Stimulated activated naive CD8-positive, alpha-beta T cell treated with anti-CD3 and anti-CD28 coated beads, Interleukin-15, Interleukin-2, amounts not matched to agents 100 ng/mL and 50 ng/mL, for 24 hours (primary cell): ENCODE results near the gene CNTLN.
"Not testable (repeated sequence)": the region's sequence is repeated elsewhere in the genome, so short reads cannot be mapped to it uniquely, and the experiment has no call there.

Source experiments
- H3K27ac Mint-ChIP-seq: one replicate; pipeline ENCODE4 v1.8.0; 2021; ENCODE audit warnings: mild to moderate bottlenecking, mixed read lengths
- H3K27me3 Mint-ChIP-seq: one replicate; pipeline ENCODE4 v1.8.0; 2021; ENCODE audit warnings: mixed read lengths
- H3K36me3 Mint-ChIP-seq: one replicate; pipeline ENCODE4 v1.8.0; 2021; ENCODE audit warnings: low read depth, mixed read lengths
- H3K4me1 Mint-ChIP-seq: one replicate; pipeline ENCODE4 v1.8.0; 2021; ENCODE audit warnings: low read depth, mixed read lengths
- H3K4me3 Mint-ChIP-seq: one replicate; pipeline ENCODE4 v1.8.0; 2021; ENCODE audit warnings: mild to moderate bottlenecking, mixed read lengths
- H3K9me3 Mint-ChIP-seq: one replicate; pipeline ENCODE4 v1.8.0; 2021; ENCODE audit warnings: mixed read lengths

CNTLN gene

DNA sequence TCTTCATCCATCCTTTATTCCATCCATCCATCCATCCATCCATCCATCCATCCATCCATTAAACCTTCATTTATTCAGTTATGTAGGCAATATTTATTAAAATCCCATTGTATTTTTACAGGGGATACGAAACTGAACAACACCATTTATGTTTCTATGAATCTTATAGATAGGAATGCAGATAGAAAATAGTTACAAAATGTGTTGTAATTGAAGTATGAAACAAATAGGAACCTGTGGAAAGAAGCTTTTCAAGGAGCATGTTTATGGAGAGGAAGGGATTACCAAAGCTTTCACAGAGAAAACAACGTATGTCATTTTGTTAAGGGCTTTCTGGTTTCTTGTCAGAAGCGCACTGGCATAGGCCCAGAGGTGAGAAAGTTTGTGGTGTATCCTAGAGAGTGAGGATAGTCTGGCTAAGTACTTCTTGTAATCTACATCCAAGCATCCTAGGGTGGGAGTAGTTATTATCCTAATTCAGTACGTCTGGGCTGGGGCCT lies 184.0 kb downstream of the CNTLN start:
- Mint-ChIP-seq H3K36me3 (no peaks in the 10 kb centered on the region), H3K27ac (no peak overlapping the region), H3K4me3 (no peak overlapping the region), H3K4me1 (no peaks in the 10 kb centered on the region), H3K27me3 (no peaks in the 10 kb centered on the region), H3K9me3 (no peaks in the 10 kb centered on the region)

DNA sequence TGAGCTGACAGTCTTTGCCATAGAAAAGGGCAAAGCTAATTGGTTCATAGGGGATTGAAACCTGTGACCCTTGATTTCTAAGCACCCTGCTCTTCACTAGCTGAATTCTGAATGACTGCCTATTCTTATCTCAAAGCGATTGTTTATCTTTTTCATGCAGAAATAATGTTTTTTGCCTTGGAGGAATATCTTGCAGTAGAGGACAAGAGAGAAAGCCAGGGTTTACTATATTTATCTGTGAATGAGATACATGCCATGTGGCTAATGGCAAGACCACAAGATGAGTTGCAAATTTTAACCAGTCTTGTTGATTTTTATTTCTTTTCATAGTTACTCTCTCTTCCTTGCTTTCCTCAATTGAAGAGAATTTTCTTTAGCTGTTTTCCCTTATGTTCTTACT lies 185.0 kb downstream of the CNTLN start:
- Mint-ChIP-seq H3K9me3 (no peaks in the 10 kb centered on the region), H3K36me3 (no peaks in the 10 kb centered on the region), H3K27me3 (no peaks in the 10 kb centered on the region), H3K27ac (no peak overlapping the region), H3K4me3 (no peak overlapping the region), H3K4me1 (no peaks in the 10 kb centered on the region)

DNA sequence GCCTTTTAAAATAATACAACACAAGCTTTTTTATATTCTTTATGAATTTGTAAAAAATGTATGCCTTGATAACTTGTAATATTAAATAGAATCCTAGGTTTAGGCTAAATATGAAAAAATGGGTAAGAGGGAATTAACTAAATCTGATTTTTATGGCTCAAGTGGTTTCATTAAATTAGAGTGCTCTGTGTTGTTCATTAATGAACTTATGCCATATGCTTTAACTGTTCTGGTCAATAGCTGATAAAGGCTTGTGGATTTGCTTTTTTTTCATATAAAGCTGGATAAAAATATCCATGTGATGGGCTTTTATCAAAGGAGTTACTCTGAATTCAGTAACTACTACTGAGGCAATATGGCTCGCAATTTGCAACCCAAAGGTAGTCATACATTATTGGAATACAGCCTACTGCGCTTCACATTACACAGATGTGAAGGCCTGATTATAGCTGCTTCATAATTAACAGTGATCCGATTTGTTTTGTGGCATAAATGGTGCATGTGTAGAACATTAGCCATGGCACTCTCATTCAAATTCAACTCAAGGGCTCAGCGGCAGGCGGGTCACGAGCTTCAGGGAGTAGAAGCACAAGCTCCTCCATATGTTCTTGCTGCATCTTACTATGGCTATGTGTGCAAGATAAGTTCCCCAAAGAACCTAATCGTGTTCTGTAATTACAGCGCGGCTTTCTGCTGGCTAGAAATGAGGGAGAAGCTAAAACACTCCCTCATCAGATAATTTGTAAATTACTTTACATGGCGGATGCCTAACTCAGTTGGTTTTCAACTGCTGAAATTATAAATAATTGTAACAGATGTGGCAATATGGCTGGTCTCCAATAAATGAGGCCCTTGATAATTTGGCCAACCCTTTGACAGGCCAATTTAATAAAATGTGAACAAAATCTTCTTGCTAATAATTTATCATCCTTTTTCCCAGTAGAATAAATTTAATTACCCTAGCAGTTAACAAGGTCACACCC lies 188.3 kb downstream of the CNTLN start:
- H3K9me3 Mint-ChIP-seq = no peaks in the 10 kb centered on the region
- H3K27ac Mint-ChIP-seq = no peak overlapping the region
- H3K36me3 Mint-ChIP-seq = no peaks in the 10 kb centered on the region
- no peaks in the 10 kb centered on the region for H3K27me3 Mint-ChIP-seq
- no peak overlapping the region for H3K4me3 Mint-ChIP-seq
- H3K4me1 Mint-ChIP-seq = no peaks in the 10 kb centered on the region

DNA sequence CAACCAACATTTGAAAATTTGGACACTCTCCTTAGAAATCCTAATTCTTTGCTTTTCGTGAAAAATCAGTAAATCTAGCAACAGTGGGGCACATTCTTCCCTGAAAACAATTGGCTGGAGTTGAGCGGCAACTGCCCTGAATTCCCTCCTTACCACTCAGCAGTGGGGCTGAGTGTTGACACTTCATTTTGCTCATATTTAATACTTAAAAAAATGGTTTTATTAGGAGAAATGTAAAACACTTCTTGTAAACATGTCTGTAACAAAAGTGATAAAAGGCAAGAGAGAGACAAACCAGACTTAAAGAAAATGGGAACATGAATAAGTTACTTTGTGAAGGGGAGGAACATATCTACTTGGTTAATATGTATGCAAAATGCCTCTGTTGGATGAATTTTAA lies 193.5 kb downstream of the CNTLN start:
- no peak overlapping the region for H3K4me3 Mint-ChIP-seq
- no peaks in the 10 kb centered on the region for H3K27me3 Mint-ChIP-seq
- H3K36me3 Mint-ChIP-seq = no peaks in the 10 kb centered on the region
- H3K4me1 Mint-ChIP-seq = no peaks in the 10 kb centered on the region
- H3K9me3 Mint-ChIP-seq = no peaks in the 10 kb centered on the region
- H3K27ac Mint-ChIP-seq = no peak overlapping the region

DNA sequence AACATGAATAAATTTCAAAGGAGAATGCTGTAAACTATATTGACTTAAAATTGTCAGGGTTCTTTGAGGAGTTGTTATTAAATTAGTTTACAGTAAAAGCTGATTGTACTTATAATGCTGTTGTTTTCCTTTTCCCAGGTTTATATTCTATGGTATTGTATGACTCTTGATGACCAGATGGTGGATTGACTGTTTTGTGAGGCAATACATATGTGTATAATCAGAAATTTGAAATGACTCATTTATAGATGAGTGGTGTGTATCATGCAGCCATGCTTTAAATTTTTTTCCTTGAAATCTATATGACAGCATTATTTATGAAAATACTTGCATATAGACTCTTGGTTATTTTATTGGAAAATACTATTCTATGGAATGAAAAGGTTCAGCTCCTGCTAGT lies 195.3 kb downstream of the CNTLN start:
- H3K36me3 Mint-ChIP-seq = no peaks in the 10 kb centered on the region
- no peak overlapping the region for H3K27ac Mint-ChIP-seq
- no peaks in the 10 kb centered on the region for H3K27me3 Mint-ChIP-seq
- H3K4me3 Mint-ChIP-seq = no peak overlapping the region
- H3K9me3 Mint-ChIP-seq = no peaks in the 10 kb centered on the region
- no peaks in the 10 kb centered on the region for H3K4me1 Mint-ChIP-seq

DNA sequence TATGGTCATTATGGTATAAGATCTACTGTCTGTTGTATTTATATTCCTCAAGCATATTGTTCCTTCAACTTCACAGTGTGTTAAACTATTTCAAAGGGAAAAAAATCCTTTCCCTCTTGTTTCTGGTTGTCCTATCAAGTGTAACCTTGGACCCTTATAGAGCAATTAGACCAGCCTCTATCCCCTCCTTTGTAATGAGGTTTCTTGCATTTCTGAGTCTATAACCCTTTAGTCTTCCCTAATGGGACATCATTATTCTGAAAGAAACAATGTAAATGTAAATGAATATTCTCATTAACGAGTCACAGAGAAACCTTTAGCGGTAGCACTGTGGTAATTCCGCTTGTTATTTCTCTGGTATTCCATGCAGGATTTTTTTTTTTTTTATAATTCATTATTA lies 197.3 kb downstream of the CNTLN start:
- Mint-ChIP-seq H3K9me3 (no peaks in the 10 kb centered on the region), H3K4me1 (no peaks in the 10 kb centered on the region), H3K27me3 (no peaks in the 10 kb centered on the region), H3K36me3 (no peaks in the 10 kb centered on the region), H3K4me3 (no peak overlapping the region), H3K27ac (no peak overlapping the region)

DNA sequence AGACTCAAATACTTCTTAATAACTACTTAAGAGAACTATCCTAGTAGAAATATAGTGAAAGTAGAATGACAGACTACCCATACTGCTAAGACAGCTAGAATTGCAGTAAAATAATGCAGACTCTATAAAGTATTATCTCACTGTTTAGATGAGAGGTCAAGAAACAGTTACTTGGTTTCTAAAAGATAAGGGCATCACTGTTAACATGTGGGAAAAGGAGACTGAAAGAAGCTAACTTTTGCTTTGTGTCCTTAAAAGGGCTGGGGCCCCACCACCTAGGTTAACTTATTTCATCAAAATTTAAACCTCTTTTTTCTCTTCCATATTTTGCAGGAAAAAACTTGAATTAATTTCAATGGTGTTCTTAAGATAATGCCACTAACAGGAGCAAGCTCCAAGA lies 204.3 kb downstream of the CNTLN start:
- Mint-ChIP-seq H3K9me3 (peaks cover 3% of the 10 kb centered on the region), H3K27ac (no peak overlapping the region), H3K4me3 (no peak overlapping the region), H3K4me1 (no peaks in the 10 kb centered on the region), H3K27me3 (no peaks in the 10 kb centered on the region), H3K36me3 (no peaks in the 10 kb centered on the region)

DNA sequence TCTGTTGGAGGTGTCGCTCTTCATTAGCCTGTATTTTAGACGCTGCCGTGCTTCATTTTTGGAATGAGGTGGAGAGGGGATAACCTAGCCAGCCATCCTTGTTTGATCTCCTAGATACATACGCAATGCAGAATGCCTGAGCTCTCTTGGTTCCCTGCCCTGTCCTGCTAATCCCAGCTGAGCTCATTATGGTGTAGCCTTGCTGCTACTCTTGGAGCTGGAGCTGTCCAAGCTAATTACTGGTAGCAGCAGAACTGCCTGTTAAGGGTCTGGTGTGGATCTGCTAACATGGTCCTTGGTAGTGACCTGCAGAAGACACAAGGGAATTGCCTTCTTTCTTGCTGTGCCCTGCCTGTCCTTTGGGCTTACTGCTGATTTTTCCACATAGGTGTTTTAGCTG lies 207.9 kb downstream of the CNTLN start:
- Mint-ChIP-seq H3K27me3 (no peaks in the 10 kb centered on the region), H3K36me3 (no peaks in the 10 kb centered on the region), H3K4me1 (no peaks in the 10 kb centered on the region), H3K4me3 (no peak overlapping the region), H3K27ac (no peak overlapping the region), H3K9me3 (peaks cover 7% of the 10 kb centered on the region)

DNA sequence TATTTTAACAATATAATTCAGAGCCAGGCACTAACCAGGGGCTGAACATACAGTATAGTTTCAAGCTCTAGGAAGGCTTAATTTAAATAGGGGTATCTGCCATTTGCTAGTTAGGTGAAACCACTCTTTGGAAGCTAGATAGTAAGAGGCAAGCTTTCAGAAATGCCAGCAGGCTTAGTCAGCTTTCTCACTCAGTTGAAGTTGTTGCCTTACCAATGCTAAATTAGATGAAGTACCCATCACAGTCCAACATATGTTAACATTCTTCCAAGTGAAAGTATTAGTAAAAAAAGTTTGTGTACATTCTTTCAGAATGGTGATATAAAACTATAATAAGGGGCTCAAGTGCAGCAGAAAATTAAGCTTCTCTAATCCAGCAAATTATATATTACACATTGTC lies 215.0 kb downstream of the CNTLN start:
- no peak overlapping the region for H3K27ac Mint-ChIP-seq
- H3K9me3 Mint-ChIP-seq = peaks cover 10% of the 10 kb centered on the region
- H3K4me3 Mint-ChIP-seq = no peak overlapping the region
- H3K36me3 Mint-ChIP-seq = no peaks in the 10 kb centered on the region
- H3K4me1 Mint-ChIP-seq = no peaks in the 10 kb centered on the region
- no peaks in the 10 kb centered on the region for H3K27me3 Mint-ChIP-seq

DNA sequence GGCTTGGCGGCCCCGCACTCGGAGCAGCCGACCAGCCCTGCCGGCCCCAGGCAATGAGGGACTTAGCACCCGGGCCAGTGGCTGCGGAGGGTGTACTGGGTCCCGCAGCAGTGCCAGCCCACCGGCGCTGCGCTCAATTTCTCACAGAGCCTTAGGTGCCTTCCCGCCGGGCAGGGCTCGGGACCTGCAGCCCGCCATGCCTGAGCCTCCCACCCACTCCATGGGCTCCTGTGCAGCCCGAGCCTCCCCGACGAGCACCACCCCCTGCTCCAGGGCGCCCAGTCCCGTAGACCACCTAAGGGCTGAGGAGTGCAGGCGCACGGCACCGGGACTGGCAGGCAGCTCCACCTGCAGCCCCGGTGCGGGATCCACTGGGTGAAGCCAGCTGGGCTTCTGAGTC lies 219.2 kb downstream of the CNTLN start:
- H3K9me3 Mint-ChIP-seq, H3K36me3 Mint-ChIP-seq, H3K27me3 Mint-ChIP-seq, H3K4me3 Mint-ChIP-seq, H3K27ac Mint-ChIP-seq, H3K4me1 Mint-ChIP-seq: not testable (repeated sequence)

DNA sequence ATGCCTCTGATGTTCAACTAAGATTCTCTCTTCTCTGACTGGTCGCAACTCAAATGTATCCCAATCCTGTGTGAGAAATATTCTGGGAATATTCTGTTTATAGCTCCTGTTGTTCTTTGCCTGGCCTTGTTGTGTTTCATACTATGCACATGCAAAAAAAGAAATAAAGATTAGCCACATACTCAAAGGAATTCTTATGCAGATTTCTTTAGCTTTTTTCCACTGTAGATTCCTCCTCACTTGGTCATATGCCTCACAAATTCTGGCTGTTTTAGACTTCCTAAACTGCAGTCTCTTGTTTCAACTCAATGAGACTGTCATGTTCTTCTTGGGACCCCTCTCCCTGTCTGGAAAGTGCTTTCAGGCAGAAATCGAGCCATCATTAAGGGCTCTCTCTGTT lies 226.5 kb downstream of the CNTLN start:
- Mint-ChIP-seq H3K36me3 (no peaks in the 10 kb centered on the region), H3K27ac (no peak overlapping the region), H3K4me3 (no peak overlapping the region), H3K4me1 (no peaks in the 10 kb centered on the region), H3K9me3 (peaks cover 8% of the 10 kb centered on the region), H3K27me3 (no peaks in the 10 kb centered on the region)

DNA sequence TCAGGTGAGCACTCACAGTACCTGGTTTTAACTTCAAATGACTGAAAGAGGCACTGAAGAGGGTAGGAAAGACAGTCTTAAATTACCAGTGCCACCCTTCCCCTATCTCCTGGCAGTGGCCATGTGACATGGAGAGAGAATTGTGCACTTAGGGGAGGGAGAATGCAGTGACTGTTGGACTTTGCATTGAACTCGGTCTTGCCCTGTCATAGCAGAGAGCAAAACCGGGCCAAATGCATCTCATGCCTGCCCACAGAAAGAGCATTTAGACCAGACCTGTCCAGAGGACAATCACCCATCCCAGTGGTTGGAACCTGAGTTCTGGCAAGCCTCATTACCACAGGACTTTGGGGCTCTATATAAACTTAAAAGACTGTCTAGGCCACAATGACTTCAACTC lies 232.2 kb downstream of the CNTLN start:
- H3K27ac Mint-ChIP-seq = no peak overlapping the region
- H3K27me3 Mint-ChIP-seq = no peaks in the 10 kb centered on the region
- H3K9me3 Mint-ChIP-seq = peaks cover 8% of the 10 kb centered on the region
- no peak overlapping the region for H3K4me3 Mint-ChIP-seq
- no peaks in the 10 kb centered on the region for H3K36me3 Mint-ChIP-seq
- no peaks in the 10 kb centered on the region for H3K4me1 Mint-ChIP-seq

DNA sequence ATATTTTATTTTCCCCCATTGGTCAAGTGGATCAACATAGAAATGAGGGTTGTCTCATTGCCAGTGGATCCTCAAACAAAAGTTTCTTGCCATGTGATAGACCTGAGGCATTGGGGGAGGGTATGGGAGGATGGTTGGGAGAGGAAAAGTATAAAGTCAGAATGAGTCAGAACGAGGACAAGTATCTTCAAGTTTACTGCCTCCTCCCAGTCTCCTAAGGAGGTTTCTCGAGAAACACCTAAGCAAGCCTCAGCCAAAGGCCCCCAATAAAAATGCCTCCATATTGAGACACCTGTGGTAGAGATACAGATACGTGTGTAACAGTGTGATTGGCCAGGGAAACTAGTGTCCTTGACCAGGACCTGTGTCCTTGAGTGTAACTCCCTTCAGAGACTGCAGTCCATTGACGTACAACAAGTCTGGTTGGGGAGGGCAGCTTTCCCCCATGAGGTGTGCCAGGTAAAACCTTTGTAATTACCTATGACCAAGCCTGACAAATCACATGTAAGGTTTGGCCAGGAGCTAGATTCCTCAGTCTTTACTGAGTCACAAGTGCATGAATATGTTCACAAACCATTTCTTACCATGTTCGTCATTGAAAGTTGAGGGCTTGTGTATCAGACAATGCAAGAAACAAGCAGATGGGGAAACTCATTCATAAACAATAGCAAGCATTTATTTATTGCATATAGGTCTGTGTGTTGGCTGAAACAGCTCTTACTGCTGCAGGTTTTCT lies 245.5 kb downstream of the CNTLN start:
- Mint-ChIP-seq H3K27ac (no peak overlapping the region), H3K9me3 (peaks cover 3% of the 10 kb centered on the region), H3K36me3 (no peaks in the 10 kb centered on the region), H3K4me3 (no peak overlapping the region), H3K27me3 (no peaks in the 10 kb centered on the region), H3K4me1 (no peaks in the 10 kb centered on the region)

DNA sequence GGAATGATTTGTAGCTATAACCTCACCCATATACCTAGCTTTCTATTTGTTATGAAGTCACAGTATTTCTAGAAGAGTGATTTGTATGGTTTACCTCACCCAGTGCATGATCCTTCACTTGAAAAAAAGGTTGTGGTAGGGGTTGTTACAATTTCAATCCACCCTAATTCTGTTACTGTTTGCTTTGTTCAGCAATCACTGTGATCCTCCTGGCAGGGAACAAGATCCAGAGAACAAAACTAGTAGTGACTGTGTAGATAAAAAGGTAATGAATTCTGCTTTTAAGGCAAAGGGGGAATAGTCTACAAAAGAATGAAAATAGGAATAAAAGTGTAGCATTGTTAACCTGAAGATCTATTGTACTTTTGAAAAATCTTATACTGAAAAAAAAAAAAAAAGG lies 252.7 kb downstream of the CNTLN start:
- Mint-ChIP-seq H3K27ac (no peak overlapping the region), H3K4me3 (no peak overlapping the region), H3K4me1 (no peaks in the 10 kb centered on the region), H3K9me3 (peaks cover 3% of the 10 kb centered on the region), H3K36me3 (no peaks in the 10 kb centered on the region), H3K27me3 (no peaks in the 10 kb centered on the region)

DNA sequence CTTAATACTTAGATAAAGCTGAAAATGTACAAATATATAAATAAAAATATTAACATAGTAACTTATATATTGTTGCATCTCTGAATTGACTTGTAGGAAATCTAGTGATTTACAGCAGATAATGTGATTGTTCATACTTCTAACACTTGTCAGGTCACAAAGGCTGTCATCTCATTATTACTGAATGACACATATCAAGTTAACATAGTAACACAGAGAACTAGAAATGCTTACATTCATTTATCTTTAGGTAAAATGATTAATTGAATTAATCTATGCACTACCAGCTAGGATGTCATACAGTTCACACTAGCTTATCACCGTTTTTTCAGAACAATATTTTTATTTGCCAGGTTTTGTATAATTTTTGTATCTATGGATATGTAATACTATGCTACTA lies 254.2 kb downstream of the CNTLN start:
- H3K4me1 Mint-ChIP-seq = no peaks in the 10 kb centered on the region
- peaks cover 3% of the 10 kb centered on the region for H3K9me3 Mint-ChIP-seq
- H3K27ac Mint-ChIP-seq = no peak overlapping the region
- no peaks in the 10 kb centered on the region for H3K36me3 Mint-ChIP-seq
- H3K27me3 Mint-ChIP-seq = no peaks in the 10 kb centered on the region
- no peak overlapping the region for H3K4me3 Mint-ChIP-seq
